Upper lobe of right lung (tissue), 1 donor: ENCODE measurements around the gene DNAJC8. TPM values are rescaled to one million over a fixed set of nuclear protein-coding genes. Genes with fewer than 3 reads are reported as not detected.
A peak's percentile ranks its signal among the peaks of the same experiment; 100 is the strongest.

Experiments
- ATAC-seq: fragments of 200-7000 bp; cut with Tn5 transposase; one replicate; pipeline ENCODE4 v1.9.1; 2020; ENCODE audit warnings: mild to moderate bottlenecking, moderate library complexity
- DNase-seq: peaks from one replicate; pipeline ENCODE4 v3.0.0-alpha.2; 2020
- H3K27ac ChIP-seq: fragments of 200-600 bp; one replicate; pipeline ENCODE4 v1.8.0; 2022
- H3K27me3 ChIP-seq: fragments of 200-600 bp; one replicate; pipeline ENCODE4 v1.8.0; 2022; ENCODE audit warnings: mild to moderate bottlenecking
- H3K36me3 ChIP-seq: fragments of 200-600 bp; one replicate; pipeline ENCODE4 v1.8.0; 2022
- H3K4me1 ChIP-seq: fragments of 200-600 bp; one replicate; pipeline ENCODE4 v1.8.0; 2022
- H3K4me3 ChIP-seq: fragments of 200-600 bp; one replicate; pipeline ENCODE4 v1.8.0; 2022; ENCODE audit warnings: mild to moderate bottlenecking
- H3K9me3 ChIP-seq: fragments of 200-600 bp; one replicate; pipeline ENCODE4 v1.8.0; 2022
- CTCF ChIP-seq: fragments of 200-600 bp; IDR thresholded peaks from one replicate; pipeline ENCODE4 v1.8.0; 2022; ENCODE audit warnings: antibody characterized with exemption
- intact Hi-C: fragments of 100-400 bp; cut with DNase I; formaldehyde crosslinking; loops from one replicate; pipeline ENCODE4 v1.11.0; 2022
- total RNA-seq: library from RNA; stranded (reverse); fragmentation: NEBNext Ultra II Directional; extraction: Animal tissue kit (Norgen Biotek cat#: 25700); gene quantifications from one replicate; pipeline ENCODE4 v1.2.1, GENCODE V29; 2021
- donor health status: DM: no; HTN: yes; CAD: no; lungs with severe emphysema.

Gene DNAJC8
- total RNA-seq, 1 donor from 2014 or later: 65.4 TPM

- no peak for TF ChIP-seq CTCF
- no peak overlapping the region for H3K4me3 ChIP-seq
- ATAC-seq (peak; percentile 22), DNase-seq (no peak)
- no peak overlapping the region for H3K27ac ChIP-seq
- H3K9me3 ChIP-seq: no peaks in the 10 kb centered on the region
- intact Hi-C loops: no loop called here
- H3K36me3 ChIP-seq: peaks cover 22% of the 10 kb centered on the region
- peaks cover 22% of the 10 kb centered on the region for H3K4me1 ChIP-seq
- no peaks in the 10 kb centered on the region for H3K27me3 ChIP-seq
These were observed 34.1 kb upstream of the DNAJC8 start for GRCh38 chr1:28266920-28267322.

GRCh38 chr1:28265577-28265976 lies 32.7 kb upstream of the DNAJC8 start:
- Histone ChIP-seq H3K4me3 (no peak overlapping the region), H3K27me3 (no peaks in the 10 kb centered on the region), H3K27ac (no peak overlapping the region), H3K36me3 (peaks cover 9% of the 10 kb centered on the region), H3K4me1 (peaks cover 34% of the 10 kb centered on the region), H3K9me3 (no peaks in the 10 kb centered on the region)
- intact Hi-C loops: no loop called here
- no peak for DNase-seq
- no peak for TF ChIP-seq CTCF
- no peak for ATAC-seq

DNA sequence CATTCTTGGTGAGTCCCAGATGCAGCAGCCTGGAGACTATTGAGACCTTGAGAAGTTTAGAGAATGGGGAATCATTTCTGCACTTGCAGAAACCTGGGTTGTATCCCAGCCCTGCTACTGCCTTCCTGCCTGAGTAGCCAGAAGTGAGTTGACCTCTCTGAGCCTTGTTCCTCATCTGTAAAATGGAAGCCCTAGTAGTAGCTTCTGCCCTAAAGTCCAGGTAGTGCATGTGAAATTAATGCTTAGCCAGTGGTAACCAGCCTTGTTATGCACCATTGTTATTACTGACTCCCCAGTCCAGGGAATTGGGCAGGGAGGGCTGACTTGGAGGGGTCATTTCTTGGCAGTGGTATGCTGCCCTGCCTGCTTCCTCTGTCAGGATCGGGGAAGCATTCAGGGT lies 32.1 kb upstream of the DNAJC8 start:
- no peak overlapping the region for H3K4me3 ChIP-seq
- no peak for TF ChIP-seq CTCF
- ATAC-seq (no peak), DNase-seq (no peak)
- peaks cover 4% of the 10 kb centered on the region for H3K36me3 ChIP-seq
- H3K4me1 ChIP-seq: peaks cover 36% of the 10 kb centered on the region
- intact Hi-C loops: no loop called here
- H3K27me3 ChIP-seq: no peaks in the 10 kb centered on the region
- H3K27ac ChIP-seq: no peak overlapping the region
- no peaks in the 10 kb centered on the region for H3K9me3 ChIP-seq

DNA sequence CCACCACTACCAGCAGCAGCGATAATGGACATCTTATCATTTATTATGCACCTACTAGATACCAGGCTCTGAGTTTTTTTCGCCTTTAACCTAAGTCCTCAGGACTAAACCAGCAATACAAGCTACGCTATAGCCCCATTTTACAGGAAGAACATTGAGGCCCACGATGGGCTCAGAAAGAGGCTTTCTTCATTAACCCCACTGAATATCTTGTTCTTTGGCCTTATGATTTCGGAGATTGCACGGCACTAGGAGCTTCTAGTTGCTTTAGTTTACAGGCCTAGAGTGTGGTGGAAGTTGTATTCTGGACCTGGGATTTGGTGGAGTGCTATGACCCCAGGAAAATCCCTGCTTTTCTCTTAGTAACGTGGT lies 28.0 kb upstream of the DNAJC8 start:
- Histone ChIP-seq H3K4me3 (peak overlapping the region; percentile 99), H3K36me3 (no peaks in the 10 kb centered on the region), H3K4me1 (peaks cover 41% of the 10 kb centered on the region), H3K9me3 (no peaks in the 10 kb centered on the region), H3K27ac (peak overlapping the region; percentile 89), H3K27me3 (no peaks in the 10 kb centered on the region)
- no peak for TF ChIP-seq CTCF
- DNase-seq (no peak), ATAC-seq (no peak)
- intact Hi-C loops: no loop called here

DNA sequence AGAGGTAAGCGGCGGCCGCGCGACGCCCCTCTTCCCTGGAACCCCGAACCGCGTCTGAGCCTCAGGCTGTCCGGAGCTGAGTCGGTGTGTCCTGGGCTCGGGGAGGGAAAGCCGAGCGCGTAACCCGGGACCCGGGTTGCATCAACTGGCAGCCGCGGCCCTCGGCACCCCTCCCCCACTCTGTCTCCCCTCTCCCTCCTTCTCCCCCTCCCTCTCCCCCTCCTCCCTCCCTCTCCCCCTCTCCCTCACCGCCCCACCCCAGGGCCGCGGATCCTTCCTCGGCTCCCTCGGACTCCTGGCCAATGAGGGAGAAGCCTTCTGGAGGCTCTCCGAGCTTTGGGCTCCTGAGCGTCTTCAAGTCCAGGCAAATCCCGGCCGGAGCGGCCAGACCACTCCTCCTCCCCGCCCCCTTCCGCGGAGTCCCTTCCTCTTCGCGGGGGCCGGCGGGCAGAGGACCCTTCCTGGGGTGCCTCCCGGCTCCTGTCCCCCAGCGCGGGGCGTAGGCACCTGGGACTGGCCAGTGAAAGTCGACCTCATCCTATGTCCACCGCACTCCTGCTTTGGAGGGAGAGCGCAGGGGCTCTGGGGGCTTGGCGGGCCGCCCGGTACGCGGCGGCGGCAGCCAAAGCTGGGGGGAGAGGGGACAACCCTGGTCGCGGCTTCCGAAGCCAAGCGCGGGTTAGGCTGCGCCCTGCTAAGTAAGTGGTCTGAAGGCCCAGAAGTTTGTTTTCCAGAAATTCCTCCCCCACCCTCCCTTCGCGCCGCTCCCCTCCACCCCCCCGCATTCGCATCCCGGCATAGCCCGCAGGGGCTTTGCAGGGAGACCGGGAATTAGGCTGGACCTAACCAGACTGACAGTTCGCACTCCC lies 27.3 kb upstream of the DNAJC8 start:
- ATAC-seq (peak; percentile 68), DNase-seq (peak; percentile 85)
- no peaks in the 10 kb centered on the region for H3K36me3 ChIP-seq
- no peaks in the 10 kb centered on the region for H3K9me3 ChIP-seq
- intact Hi-C loops: no loop called here
- TF ChIP-seq CTCF: no peak
- H3K27ac ChIP-seq: peak overlapping the region; percentile 89
- H3K27me3 ChIP-seq: no peaks in the 10 kb centered on the region
- H3K4me3 ChIP-seq: peak overlapping the region; percentile 99
- H3K4me1 ChIP-seq: peaks cover 41% of the 10 kb centered on the region
